ENCODE data around the gene NBEAL1.
"Not testable (repeated sequence)": the region's sequence is repeated elsewhere in the genome, so short reads cannot be mapped to it uniquely, and the experiment has no call there.

NBEAL1 gene

DNA sequence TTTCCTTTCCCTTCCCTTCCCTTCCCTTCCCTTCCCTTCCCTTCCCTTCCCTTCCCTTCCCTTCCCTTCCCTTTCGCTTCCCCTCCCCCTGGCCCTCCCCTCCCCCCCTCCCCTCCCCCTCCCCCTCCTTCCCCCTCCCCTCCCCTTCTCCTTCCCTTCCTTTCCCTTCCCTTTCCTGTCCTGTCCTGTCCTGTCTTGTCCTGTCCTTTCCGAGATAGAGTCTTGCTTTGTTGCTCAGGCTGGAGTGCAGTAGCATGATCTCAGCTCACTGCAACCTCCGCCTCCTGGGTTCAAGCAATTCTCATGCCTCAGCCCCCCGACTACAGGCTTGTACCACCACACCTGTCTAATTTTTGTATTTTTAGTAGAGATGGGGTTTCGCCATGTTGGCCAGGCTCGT, 24.5 kb downstream of the NBEAL1 start:
- not testable (repeated sequence) for DNase-seq (ENCODE audit: low read depth in 2 of 2)

DNA sequence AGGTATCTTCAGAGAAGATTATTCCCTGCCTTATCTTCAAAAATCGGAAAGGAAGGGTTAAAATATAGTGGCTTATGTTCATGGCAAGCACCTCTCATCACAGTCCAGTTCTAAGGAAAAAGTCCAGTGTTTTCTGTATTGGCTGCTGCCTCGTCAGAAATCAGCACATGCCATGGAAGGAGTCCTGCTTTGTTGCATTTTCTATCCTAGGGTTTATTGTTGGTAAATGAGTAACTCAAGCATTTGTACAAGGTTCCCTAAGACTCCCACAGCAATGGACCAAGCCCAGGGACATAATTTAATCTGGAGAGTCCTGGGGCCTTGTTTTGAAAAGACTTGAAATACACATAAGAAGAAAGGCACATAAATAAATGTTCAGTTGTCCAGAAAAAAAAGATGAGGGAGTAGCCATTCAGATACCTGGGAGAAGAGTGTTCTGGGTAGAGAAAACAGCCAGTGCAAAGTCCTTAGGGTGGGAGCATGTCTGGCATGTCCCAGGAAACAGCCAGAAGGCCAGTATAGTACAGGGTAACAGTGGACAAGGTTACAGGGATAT, 26.4 kb downstream of the NBEAL1 start:
- no peak for DNase-seq (ENCODE audit: low read depth in 2 of 2)

DNA sequence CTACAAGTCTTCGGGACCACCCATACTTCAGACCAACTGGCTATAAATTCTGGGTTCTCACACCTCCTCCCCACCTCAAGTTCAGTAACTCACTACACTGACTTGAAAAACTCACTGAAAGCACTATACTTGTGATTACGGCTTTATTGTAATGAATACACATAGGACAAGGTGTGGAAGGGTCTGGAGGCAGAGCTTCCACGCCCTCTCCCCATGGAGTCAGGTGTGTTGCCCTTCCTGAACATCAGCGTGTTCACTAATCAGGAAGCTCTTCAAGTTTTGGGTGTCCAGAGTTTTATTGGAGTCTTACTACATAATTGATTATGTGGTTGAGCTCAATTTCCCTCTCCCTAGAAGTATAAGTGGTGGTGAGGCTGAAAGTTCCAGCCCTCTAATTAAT, 27.5 kb downstream of the NBEAL1 start:
- no peak for DNase-seq (ENCODE audit: low read depth in 2 of 2)

DNA sequence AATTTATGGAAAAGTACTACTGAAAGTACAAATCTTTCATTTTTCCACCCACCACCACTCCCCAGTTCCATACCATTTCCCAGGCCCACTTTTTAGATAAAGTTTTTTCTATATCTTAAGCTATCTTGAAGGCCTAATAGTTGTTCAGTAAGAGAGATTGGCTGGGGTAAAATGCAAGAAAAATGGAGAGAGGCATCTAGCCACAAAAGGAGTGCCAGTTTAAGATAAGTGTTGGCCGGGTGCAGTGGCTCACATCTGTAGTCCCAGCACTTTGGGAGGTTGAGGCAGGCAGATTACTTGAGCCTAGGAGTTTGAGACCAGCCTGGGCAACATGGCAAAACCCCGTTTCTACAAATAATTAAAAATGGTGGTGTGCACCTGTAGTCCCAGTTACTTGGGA, 28.6 kb downstream of the NBEAL1 start:
- DNase-seq (ENCODE audit: low read depth in 2 of 2), result no peak

DNA sequence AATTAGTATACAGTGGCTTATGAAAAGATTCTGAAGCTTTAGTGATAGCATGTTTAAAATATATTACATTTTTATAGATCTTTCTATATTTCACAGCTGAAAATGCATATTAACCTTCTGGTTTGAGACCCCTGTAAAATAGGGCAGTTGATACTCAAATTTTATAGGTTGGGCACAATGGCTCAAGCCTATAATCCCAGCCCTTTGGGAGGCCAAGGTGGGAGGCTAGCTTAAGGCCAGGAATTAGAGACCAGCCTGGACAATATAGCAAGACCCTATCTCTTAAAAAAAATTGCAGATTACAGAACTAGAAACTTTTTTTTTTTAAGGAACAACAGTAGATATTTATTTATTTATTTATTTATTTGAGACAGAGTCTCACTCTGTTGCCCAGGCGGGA, 31.2 kb downstream of the NBEAL1 start:
- no peak for DNase-seq (ENCODE audit: low read depth in 2 of 2)

DNA sequence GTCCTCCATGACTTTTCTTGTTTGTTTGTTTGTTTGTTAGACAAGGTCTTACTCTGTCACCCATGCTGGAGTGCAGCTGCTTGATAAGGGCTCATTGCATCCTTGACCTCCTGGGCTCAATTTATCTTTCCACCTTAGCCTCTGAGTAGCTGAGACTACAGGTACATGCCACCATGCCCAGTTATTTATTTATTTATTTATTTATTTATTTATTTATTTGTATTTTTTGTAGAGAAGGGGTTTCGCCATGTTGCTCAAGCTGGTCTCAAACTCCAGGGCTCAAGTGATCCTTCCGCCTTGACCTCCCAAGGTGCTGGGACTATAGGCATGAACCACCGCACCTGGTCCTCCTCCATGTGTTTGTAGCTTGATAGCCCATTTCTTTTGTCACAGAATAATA, 37.9 kb downstream of the NBEAL1 start:
- DNase-seq (ENCODE audit: low read depth in 2 of 2), result no peak

DNA sequence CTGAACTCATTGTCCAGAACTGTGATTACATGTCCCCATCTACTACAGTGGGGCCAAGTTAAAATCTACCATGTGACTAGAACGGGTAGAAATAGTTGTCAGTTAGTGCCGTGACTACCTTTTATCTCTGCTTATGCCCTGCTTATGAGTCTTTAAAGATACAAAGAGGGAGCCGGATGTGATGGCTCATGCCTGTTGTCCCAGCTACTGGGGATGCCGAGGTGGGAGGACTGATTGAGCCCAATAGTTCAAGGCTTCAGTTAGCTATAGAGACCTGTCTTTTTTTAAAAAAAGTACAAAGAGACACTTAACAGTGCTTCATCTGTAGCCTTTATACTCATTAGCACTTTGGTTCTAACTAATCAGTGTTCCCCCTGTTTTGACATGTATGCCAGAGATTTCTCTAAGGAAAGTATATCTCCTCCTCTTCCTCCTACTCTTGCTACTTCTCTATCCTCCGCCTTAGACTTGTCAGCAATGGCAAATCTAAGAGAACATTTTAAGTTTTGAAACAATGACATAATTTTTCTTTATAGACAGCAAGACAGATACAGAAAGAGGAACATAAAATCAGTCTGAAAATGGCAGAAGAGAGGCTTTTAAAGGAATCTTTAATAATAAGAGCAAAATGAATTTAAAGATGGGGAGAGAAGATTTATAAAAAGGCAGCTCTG, 45.0 kb downstream of the NBEAL1 start:
- DNase-seq (ENCODE audit: low read depth in 2 of 2), result no peak

DNA sequence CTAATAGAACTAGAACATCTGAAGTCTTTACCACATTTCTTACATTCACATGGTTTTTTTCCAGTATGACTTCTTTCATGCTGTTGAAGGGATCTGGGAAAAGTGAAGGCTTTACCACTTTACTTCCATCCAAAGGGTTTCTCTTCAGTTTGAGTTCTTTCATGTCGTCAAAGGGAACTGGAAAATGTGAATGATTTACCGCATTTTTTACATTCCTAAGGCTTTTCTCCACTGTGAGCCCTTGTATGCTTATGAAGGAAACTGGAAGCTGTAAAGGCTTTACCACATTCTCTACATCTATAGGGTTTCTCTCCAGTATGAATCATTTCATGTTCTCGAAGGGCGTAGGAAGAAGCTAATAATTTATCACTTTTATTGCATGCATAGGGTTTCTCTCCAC, 46.7 kb downstream of the NBEAL1 start:
- DNase-seq (ENCODE audit: low read depth in 2 of 2), result no peak

DNA sequence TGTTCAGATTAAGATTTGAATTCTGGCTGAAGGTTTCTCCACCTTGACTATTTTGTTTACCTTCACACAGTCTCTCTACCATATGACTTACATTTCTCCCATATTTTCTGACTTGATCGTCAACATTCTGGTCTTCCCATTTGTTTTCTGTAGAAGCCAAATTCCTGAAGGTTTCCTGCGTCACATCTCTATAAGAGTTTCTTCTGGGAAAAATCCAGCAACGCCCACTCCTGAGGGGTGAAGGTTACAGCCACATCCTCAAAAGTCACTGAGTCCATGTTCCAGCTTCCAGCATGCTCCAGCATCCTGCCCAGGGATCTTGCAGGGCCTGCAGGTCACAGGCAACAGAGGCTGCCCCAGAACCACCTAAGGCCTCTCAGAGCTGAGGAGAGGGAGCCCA, 47.5 kb downstream of the NBEAL1 start:
- no peak for DNase-seq (ENCODE audit: low read depth in 2 of 2)

DNA sequence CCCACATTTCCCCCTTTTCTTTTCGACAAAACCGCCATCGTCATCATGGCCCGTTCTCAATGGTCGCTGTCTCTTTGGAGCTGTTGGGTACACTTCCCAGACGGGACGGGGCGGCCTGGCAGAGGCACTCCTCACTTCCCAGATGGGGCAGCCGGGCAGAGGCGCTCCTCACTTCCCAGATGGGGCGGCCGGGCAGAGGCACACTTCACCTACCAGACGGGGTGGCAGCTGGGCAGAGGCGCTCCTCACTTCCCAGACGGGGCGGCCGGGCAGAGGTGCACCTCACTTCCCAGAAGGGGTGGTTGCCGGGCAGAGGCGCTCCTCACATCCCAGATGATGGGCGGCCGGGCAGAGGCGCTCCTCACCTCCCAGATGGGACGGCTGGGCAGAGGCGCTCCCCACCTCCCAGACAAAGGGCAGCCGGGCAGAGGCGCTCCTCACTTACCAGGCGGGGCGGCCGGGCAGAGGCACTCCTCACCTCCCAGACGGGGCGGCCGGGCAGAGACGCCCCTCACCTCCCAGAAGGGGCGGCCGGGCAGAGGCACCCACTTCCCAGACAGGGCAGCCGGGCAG, 51.9 kb downstream of the NBEAL1 start:
- not testable (repeated sequence) for DNase-seq (ENCODE audit: low read depth in 2 of 2)

DNA sequence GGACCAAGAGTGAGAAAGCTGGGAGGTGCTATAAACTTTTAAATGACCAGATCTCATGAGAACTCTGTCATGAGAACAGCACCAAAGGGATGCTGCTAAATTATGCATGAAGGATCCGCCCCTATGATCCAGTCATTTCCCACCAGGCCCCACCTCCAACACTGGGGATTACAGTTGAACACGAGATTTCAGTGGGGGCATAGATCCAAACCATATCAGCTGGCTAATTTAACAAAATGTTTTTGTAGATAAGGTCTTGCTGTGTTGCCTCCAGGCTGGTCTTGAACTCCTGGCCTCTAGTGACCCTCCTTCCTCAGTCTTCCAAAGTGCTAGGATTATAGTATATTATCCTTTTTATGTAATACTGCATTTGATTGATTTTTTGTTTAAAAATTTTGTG, 56.0 kb downstream of the NBEAL1 start:
- no peak for DNase-seq (ENCODE audit: low read depth in 2 of 2)

DNA sequence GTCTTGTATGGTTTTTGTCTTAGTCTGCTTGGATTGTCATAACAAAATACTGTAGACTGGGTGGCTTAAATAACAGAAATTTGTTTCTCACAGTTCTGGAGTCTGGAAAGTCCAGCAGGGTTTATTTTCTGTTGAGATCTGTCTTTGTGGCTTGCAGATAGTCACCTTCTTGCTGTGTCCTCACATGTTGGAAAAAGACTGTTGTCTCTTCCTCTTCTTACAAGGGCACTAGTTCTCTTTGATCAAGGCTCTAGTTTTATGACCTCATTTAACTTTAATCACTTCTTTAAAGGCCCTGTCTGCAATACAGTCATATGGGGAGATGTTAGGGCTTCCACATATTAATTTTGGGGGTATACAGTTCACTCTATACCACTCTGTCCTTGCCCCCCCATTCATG, 56.5 kb downstream of the NBEAL1 start:
- no peak for DNase-seq (ENCODE audit: low read depth in 2 of 2)

DNA sequence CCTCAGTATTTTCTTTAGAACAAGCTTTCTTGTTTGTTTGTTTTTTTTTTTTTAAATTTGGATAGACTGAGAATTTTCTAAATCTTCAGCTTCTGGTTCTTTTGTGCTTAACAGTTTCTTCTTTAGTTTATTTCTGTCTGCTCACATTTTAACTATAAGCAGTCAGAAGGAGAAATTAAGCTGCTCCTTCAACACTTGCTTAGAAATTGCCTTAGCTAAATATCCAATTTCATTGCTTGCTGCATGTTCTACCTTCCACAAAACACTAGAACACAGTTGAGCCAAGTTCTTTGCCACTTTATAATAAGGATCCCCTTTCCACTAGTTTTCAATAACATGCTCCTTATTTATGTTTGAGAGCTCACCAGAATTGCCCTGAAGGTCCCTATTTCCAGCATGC, 57.7 kb downstream of the NBEAL1 start:
- no peak for DNase-seq (ENCODE audit: low read depth in 2 of 2)

DNA sequence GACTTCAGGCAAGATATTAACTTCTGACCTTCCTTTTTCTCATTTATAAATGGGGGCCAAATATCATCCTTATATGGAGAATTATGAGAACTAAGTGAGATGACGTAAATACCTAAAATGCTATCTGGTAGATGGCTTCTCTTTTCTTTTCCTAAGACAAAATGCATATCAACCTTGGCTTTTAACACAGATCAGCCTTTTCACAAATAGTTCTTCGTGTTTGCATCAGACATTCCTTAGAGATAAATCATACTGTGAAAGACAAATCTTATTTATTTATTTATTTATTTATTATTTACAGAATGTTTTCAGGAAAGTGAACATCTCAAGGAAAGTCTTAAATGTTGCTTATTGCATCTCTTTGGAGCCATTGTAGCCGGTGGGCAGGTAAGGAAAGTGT, 62.8 kb downstream of the NBEAL1 start:
- no peak for DNase-seq (ENCODE audit: low read depth in 2 of 2)

DNA sequence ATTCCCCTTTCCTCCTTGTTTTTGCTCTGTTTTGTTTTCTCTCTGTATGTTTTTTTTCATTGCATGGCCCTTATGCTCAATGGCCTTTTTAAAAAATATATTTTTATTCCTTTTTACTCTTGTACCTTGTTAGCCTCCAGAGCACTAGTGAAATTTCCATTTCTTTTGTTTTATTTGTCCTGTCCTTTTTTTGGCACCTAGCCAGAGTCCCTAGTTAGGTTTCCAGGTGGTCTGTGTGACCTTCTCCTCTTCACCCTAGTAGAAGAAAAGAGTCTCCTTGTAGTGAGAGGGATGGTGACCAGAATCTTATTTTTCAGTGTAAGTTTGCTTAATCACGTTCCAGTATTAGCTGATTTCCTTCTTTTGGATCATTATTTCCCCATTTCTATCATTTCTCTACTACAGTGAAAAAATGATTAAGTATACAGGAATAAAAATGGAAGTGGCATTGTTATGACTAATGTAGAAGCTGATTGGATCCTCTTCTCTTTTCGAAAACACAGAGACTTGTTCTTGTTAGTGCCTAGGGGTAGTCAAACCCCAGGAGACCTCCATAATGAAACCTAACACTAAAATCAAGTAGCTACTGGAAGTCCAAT, 65.9 kb downstream of the NBEAL1 start:
- DNase-seq (ENCODE audit: low read depth in 2 of 2), result no peak

DNA sequence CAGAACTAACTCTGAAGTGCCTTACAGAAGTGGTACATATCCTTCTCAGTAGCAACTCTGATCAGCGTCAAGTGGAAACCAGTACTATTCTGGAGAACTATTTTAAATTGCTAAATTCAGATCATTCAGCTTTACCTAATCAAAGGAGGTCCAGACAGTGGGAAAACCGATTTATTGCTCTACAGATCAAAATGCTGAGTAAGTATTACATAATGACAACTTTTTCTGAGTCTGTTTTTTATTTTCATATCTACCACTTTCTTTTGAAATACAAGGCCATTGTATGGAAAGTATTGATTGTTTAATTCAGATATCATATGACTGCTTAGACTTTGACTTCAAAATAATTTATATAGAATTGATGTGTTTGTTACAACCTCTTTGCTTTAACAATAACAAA, 68.7 kb downstream of the NBEAL1 start:
- DNase-seq (ENCODE audit: low read depth in 2 of 2), result no peak

DNA sequence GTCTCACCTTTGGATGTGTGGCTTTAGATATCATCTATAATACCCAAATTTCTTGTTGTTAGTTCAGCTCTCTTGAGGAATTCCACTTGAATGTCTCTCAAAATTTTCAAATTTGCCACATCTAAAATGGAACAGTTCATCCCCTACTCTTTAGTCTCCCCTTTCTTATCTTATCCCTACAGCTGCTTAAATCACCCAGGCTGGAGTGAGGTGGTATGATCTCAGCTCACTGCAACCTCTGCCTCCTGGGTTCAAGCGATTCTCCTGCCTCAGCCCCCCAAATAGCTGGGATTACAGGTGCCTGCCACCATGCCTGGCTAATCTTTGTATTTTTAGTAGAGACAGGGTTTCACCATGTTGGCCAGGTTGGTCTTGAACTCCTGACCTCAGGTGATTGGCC, 71.7 kb downstream of the NBEAL1 start:
- DNase-seq (ENCODE audit: low read depth in 2 of 2), result not testable (repeated sequence)

DNA sequence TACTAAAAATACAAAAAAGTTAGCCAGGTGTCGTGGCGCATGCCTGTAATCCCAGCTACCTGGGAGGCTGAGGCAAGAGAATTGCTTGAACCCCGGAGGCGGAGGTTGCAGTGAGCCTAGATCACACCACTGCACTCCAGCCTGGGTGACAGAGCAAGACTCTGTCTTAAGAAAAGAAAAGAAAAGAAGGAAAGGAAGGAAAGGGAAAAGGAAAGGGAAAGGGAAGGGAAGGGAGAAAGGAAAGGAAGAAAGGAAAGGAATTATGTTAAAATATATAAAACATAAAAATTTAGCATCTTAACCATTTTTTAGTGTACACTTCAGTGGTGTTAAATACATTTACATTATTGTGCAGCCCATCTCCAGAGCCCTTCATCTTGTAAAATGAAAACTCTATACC, 76.0 kb downstream of the NBEAL1 start:
- DNase-seq (ENCODE audit: low read depth in 2 of 2), result not testable (repeated sequence)

DNA sequence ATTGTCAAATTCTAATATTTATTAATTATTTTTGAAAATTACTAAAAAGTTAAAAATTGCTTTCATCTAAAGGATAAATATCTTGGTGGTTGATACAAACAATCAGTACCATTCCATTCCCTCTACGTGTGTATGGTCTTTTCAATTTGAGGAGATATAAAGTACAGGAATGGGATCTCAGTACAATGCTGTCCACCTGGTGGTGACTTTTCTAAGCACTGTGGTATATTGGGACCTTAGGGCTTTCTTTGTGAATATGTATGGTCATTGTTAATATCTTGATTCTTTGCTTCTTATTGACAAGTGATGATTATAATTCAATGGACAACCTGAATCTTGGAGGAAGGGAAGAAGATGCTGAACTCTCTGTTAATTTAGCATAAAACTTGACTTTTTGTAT, 83.1 kb downstream of the NBEAL1 start:
- DNase-seq (ENCODE audit: low read depth in 2 of 2), result no peak

DNA sequence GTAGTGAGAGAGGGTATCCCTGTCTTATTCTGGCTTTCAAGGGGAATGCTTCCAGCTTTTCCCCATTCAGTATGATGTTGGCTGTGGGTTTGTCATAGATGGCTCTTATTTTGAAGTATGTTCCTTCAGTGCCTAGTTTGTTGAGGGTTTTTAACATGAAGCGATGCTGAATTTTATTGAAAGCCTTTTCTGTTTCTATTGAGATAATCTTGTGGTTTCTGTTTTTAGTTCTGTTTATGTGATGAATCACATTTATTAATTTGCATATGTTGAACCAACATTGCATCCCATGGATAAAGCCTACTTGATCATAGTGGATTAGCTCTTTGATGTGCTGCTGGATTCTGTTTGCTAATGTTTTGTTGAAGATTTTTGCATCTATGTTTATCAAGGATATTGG, 87.7 kb downstream of the NBEAL1 start:
- DNase-seq (ENCODE audit: low read depth in 2 of 2), result not testable (repeated sequence)

DNA sequence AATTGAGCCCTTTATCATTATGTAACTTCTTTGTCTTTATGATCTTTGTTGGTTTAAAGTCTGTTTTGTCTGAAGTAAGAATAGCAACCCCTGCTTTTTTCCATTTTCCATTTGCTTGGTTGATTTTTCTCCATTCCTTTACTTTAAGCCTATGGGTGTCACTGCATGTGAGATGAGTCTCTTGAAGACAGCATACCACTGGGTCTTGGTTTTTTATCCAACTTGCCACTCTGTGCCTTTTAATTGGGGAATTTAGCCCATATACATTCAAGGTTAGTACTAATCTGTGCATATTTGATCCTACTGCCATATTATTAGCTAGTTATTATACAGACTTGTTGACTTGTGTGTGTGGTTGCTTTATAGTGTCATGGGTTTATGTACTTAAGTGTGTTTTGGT, 89.6 kb downstream of the NBEAL1 start:
- DNase-seq (ENCODE audit: low read depth in 2 of 2), result no peak

DNA sequence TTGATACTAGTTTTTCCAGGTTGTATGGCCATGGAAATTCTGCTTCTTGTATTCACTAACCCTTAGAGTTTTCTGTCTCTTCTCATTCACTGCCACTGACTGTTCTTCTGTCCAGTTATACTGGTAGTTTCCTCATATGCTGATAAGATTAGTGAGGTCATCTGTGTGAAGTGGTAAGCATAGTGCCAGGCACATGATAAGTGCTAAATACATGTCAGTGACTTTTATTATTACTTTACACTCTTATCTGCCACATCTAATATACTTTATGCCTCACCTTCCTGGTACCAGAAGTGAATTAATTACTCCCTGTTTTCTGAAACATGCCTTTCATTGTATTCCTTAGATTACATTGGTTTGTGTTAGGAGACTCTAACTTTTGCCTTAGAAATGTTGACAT, 91.3 kb downstream of the NBEAL1 start:
- DNase-seq (ENCODE audit: low read depth in 2 of 2), result no peak

DNA sequence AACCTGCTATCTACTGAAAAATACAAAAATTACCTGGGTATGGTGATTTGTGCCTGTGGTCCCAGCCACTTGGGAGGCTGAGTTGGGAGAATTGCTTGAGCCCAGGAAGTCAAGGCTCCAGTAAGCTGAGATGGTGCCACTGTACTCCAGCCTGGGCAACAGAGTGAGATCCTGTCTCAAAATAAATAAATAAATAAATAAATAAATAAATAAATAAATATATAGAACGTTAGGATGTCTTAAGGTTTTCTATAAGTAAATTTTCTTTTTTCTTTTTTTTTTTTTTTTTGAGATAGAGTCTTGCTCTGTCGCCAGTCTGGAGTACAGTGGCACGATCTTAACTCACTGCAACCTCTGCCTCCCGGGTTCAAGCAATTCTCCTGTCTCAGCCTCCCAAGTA, 95.8 kb downstream of the NBEAL1 start:
- DNase-seq (ENCODE audit: low read depth in 2 of 2), result not testable (repeated sequence)
